Bronchial epithelial cell (primary cell): ENCODE data around the gene LRP1B. TPM values are rescaled to one million over a fixed set of nuclear protein-coding genes. Genes with fewer than 3 reads are reported as not detected.
"Not testable (repeated sequence)": the region's sequence is repeated elsewhere in the genome, so short reads cannot be mapped to it uniquely, and the experiment has no call there.

ENCODE experiments used
- DNase-seq: peaks from one replicate; pipeline ENCODE4 v3.0.0-alpha.2; 2010; ENCODE audit warnings: low read depth
- FAIRE-seq: peaks from 2 replicates; lab custom pipeline; 2011; peaks lifted over from hg19 to GRCh38; lab: Jason Lieb, UNC
- H3K27me3 ChIP-seq: 2 replicates; pipeline ENCODE4 v1.5.1; 2011; ENCODE audit warnings: low read length; ENCODE audit not compliant: control insufficient read depth, insufficient read depth
- H3K36me3 ChIP-seq: 2 replicates; pipeline ENCODE4 v1.5.1; 2011; ENCODE audit warnings: low read length; ENCODE audit not compliant: control insufficient read depth, insufficient read depth
- H3K4me3 ChIP-seq: 2 replicates; pipeline ENCODE4 v1.5.1; 2011; ENCODE audit warnings: mild to moderate bottlenecking, low read depth, low read length, control low read depth
- CTCF ChIP-seq: IDR thresholded peaks from 2 replicates; pipeline ENCODE4 v1.5.1; 2011; ENCODE audit warnings: mild to moderate bottlenecking, moderate library complexity, low read length, control low read depth, inconsistent platforms; ENCODE audit not compliant: insufficient read depth, severe bottlenecking
- total RNA-seq: library from RNA; depleted of rRNA; stranded (reverse); fragments of >200 nt; gene quantifications from 2 replicates; pipeline ENCODE4 v1.2.1, GENCODE V29; 2014

The LRP1B gene
- total RNA-seq, 1 donor from 2014 or later = under 0.01 TPM

- H3K27me3 ChIP-seq = no peaks in the 10 kb centered on the region
- H3K4me3 ChIP-seq = no peak overlapping the region
- FAIRE-seq (no peak), DNase-seq (no peak)
- TF ChIP-seq CTCF = no peak
- no peaks in the 10 kb centered on the region for H3K36me3 ChIP-seq
Measured at GRCh38 chr2:142094233-142094632, 36.6 kb downstream of the LRP1B start.

GRCh38 chr2:142088058-142088568, 42.7 kb downstream of the LRP1B start:
- Histone ChIP-seq H3K36me3 (no peaks in the 10 kb centered on the region), H3K4me3 (no peak overlapping the region), H3K27me3 (no peaks in the 10 kb centered on the region)
- no peak for TF ChIP-seq CTCF
- DNase-seq = no peak
- FAIRE-seq = no peak

GRCh38 chr2:142087585-142087984, 43.2 kb downstream of the LRP1B start:
- not testable (repeated sequence) for FAIRE-seq, DNase-seq, H3K27me3 ChIP-seq, H3K36me3 ChIP-seq, H3K4me3 ChIP-seq

GRCh38 chr2:142082368-142082767, 48.4 kb downstream of the LRP1B start:
- DNase-seq = no peak
- FAIRE-seq = no peak
- Histone ChIP-seq H3K36me3 (no peaks in the 10 kb centered on the region), H3K4me3 (no peak overlapping the region), H3K27me3 (no peaks in the 10 kb centered on the region)
- TF ChIP-seq CTCF = no peak

GRCh38 chr2:142076317-142076716, 54.5 kb downstream of the LRP1B start:
- TF ChIP-seq CTCF = no peak
- FAIRE-seq = no peak
- Histone ChIP-seq H3K27me3 (no peaks in the 10 kb centered on the region), H3K4me3 (no peak overlapping the region), H3K36me3 (no peaks in the 10 kb centered on the region)
- DNase-seq = no peak

- TF ChIP-seq CTCF = no peak
- Histone ChIP-seq H3K36me3 (no peaks in the 10 kb centered on the region), H3K27me3 (no peaks in the 10 kb centered on the region), H3K4me3 (no peak overlapping the region)
- FAIRE-seq (no peak), DNase-seq (no peak)
Measured at GRCh38 chr2:142075826-142076225, 55.0 kb downstream of the LRP1B start.
